Measurements from ENCODE around the gene SLC16A8.

Gene SLC16A8

DNA sequence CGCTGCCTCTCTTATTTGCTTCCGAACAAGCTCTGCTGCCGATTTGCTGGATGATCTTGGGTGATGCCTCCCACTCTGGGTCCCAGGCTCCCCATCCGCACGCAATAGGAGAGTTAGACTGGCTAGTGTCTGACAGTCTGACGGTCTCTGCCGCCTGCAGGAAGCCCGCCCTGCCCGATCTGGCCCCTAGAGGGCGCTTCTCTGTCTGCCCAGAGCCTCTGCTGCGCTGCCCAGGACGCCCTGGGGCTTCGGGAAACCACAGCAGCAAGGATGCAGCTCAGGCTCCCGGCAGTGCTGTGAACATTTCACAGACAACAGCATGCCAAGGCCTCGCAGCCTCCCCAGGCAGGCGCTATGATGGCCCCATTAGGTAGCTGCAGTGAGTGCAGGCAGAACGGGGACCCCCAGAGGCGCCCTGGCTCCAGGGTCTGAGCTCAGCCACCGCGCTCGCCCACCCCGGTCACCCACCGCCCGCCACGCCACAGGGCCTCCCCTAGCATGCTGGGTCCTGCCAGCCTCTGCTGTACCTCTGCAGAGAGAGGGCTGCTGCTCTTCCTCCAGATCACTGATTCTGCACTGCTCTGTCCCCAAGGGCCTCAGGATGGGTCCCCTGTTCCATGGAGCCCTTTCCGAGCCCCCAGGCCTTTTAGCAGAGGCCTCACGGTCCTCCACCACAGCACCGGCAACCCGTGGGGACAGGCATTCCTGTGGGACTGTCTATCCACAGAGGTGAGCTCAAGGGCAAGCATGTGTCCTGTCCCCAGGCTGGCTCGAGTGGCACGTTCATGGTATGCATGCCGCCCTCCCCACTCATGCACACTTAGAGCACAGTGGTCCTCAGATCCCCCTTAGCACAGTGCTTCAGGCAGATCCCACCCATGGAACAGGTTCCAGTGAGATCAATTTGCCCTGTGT, 30.8 kb upstream of the SLC16A8 start:
- peak; percentile 63 for DNase-seq

DNA sequence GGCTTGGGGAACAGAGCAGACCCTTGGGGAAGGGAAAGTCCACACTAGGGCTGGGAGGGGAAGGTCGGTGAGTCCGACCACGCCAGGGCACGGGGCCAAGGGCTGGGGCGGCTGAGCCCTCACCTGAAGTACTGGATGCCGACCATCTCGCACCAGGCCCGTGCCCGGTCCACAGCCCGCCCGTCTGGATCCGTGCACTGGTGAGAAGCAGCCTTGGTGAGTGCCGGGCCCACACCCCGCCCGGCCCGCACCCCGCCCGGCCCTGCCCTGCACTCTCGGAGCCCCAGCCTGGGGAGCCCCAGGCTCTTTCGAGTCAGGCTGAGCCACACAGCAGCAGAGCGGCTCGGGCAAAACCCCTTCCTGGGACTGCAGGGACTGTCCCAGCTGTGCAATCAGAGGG, 28.4 kb upstream of the SLC16A8 start:
- DNase-seq: no peak

DNA sequence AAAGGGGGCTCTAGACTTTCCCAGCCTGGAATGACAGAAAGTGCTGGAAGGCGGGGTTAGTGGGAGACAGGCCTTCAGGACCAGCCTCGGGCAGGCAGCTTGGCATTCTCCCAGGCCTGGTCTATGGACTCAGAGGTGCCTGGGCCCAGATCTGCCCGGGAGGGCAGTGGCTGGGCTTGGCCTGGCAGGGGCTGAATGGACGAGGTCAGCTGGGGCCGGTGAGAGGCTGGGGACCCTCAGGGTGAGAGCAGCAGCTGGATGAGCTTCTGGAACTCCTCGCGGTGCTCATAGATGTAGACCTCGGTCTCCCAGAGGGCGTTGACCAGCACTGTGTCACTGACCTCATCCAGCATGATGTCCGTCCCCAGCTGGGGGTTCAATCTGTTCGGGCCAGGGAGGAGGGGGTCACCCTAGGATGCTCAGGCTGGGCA, 28.0 kb upstream of the SLC16A8 start:
- peak; percentile 9 for DNase-seq

DNA sequence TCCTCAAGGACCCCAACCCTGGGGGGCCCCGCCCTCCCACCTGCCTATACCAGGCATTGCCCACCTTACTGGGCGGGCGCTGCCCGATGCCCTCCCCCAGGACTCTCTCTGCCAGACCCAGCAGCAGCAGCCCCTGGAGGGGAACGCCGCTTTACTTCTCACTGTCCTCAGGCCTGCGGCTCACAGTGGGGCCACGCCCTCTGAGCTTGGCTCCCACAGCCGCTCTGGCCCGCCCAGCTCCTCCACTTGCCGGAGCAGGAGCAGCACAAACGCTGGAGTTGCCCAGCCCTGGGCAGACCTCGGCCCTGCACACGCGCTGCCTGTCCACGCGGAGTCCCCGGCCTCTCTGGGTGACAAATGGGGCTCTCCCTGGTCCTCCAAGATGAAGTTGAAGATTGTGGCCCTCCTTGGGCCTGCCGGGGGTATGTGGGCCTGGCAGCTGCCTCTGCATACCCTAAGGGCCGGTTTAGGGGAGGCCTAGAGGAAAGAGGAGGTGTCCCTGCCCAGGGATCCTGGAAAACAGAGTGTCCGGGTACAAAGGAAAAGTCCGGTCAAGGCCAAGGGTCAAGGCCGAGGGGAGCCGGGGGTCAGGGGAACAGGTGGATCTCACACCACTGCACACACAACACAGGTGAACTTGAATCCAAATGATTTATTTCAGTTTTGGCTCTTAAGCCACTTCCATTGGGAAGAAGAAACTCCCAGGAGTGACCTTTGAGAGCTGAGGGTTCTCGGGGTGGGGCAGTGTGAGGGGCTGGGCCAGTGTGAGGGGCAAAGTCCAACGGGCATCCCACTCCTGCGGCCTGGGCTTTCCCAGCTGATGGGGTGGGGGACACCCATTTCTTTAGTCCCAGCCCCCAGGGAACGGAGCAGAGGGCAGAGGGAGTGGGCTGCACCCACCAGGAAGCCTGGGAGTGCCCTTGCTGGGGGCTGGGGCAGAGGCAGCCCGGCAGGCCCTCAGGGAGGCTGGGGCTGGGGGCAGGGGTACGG, 27.2 kb upstream of the SLC16A8 start:
- peak; percentile 68 for DNase-seq

DNA sequence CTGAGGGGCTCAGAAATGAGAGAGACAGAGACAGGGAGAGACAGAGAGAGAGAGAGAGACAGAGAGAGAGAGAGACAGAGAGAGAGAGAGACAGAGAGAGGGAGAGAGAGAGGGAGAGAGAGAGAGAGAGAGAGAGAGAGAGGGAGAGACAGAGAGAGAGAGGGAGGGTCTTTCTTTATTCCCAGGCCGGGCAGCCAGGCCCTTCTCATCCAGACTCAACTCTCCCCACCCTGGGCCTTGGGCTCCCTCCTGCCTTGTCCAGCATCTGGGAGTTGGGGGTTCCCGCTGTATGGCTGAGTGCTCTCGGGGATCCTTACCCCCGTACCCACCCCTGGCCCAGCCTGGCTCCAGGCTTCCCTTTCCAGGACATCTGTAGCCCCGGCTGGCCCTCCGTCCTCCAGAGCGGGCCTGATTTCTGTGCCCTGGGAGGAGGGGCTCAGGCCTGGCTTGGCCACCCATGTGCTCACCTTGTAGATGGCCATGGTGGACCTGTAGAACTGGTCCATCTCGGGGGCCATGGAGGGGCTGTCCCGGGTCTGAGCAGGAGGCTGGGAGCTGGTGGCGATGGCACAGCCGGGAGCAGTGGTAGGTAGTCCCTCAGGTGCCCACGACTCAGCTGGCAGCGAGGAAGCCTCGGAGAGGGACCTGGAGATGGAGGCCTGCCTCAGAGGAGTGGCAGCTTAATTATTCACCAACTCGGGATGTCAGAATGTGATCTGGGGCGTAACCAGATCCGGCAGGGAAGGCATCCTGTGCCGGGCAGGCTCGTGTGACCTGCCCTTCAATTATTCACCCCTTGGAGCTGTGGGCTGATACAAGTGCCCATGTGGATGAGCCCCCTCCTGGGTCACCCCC, 26.3 kb upstream of the SLC16A8 start, which contains the start of gene BAIAP2L2:
TSS of gene BAIAP2L2 (minus strand) at position 677 of the 855 bp plus-strand sequence. CDS start at position 518, 159 bp downstream.
- peak; percentile 81 for DNase-seq

DNA sequence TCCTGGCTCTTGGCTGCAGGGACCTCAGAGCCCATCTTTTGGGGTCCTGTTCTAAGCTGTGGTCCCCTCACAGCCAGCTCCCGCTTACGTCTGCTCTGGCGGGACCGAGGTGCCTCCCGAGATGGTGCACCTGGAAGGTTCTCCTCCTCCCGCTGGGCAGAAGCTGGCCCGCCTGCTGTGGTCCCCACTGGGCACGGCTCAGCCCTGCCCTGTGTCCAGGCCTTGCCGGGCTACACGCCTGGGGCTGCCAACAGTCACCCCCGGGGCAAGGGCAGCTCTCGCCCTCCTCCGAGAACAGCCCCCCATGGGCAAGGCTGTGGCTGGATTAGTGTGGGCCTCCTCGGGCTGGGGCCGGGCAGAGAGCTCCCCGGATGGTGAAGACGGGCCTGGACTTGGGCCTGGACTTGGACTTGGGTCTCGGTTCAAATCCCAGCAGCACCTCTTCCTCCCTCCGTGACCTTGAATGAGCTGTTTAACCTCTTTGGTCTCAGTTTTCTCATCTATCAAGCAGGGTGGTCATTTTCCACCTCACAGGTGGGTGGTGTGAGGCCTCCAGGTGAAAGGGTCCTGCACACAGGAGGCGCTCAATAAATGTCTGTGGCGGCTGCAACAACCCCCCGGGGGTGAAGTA, 25.5 kb upstream of the SLC16A8 start:
- DNase-seq: peak; percentile 63

DNA sequence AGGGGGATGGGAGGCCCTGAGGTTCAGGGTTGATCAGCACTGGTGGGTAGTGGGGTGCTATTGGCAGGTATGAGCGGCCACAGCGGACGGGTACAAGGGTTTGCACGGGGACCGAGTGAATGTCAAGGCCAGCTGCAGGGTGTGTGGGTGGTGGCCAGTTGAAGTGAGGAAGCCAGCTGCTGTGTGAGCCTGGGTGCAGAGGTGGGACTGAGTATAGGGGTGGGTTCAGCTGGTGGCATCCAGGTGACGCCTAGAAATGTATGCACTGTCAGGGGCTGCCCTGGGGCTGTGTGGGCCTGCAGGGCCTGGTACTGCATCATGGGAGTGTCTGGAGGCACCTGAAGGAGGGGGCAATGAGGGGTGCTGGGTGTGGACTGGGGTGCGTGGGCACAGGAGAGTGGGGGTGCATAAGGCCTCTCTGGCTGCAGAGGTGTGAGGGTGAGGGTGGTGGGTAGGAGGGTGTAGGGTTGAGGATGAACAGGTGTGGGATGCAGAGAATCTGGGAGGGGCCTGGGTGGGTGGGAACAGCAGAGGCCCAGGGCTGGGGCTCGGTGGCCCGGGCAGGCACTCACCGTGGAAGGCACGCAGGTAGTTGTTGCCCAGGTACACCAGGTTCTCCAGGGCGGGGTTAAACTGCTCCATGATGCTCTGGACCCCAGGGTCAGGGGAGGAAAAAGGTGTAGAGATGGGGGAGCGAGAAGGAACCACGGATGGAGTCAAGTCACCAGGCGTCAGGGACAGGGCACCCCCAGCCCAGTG, 24.8 kb upstream of the SLC16A8 start:
- no peak for DNase-seq

DNA sequence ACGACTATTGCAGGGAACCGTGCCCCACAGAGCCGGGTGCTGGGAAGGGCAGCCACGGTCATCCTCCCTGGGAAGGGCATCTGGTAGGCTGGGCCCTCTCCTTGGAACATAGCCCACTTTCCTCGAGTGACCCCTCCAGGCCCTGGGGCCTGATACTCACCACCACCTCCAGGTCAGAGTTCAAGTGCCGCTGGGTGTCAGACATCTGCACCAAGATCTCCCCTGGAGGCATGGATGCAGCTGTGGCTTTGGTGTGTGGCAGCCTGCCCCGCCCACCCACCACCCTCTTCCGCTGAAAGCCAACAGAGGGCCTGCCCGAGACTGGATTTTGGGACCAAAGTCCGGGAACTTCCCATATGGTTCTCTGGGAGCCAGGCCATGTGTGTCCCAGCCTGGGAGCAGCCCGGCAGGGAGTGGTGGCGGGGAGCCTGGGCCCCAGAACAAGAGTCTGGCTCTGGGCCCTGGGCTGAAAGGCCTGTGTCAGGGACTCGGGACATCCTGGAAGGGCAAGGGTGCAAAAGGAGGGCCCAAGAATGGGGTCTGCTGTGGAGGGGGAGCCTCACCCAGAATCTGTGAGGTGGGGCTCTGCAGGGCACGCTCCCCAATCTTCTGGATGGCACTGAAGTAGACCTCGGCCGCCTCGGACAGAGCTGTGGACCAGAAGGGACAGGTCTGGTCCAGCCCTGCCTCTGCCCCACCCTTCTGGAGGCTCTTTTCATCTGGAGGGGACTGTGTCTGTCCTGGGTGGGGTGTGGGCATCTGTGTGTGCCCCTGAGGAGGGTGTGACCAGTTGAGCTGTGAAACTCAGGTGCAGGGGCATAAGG, 23.9 kb upstream of the SLC16A8 start:
- no peak for DNase-seq

DNA sequence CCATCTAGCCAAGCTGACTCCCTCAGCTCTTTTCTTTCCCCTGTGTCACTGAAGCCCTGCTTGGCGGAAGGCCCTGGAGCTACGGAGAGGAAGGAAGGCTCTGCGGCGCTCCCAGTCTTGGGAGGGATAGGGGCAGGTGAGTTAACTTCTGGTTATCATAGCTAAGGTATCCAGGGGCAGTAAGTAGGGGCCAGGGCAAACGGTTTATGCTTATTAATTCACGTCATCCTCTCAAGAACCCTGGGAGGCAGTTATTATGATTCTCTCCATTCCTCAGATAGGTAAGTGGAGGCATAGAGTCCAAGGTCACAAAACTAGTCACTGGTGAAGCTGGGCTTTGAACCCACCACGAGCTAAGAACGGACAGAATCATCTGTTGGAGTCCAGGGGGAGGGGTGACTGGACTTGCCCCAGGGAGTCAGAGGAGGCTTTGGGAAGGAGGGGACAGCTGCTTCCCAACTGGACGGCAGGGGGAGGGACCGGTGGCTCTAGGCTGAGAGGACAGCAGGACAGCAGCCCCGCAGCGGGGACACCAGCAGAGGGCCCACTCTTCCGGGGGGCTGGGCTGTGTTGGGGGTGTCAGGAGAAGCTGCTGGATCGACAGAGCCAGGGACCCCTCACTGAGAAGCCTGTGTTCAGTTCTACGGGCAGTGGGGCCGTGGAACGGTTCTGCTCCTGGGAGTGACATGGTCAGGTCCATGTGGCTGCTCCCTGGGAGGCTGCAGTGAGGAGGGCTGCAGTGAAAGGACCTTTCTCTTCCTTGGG, 23.0 kb upstream of the SLC16A8 start:
- DNase-seq: no peak

DNA sequence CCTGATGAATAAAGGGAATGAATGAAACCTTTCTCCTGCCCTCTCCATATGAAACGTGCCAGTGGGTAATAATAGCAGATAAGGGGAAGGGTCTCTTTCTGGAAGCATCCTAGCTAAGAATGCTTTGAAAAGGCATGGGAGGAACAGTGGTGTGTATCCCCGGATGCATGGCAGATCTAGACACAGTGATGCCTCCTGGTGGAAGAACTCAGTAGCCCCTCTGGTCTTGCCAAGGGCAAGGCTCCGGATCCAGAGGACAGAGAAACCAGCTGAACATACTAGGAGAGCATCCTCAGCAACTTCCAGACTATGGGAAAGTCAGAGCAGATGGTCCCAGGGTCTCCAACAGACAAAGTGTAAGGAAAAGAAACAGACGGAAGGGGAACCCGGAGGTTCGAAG, 20.1 kb upstream of the SLC16A8 start:
- no peak for DNase-seq

DNA sequence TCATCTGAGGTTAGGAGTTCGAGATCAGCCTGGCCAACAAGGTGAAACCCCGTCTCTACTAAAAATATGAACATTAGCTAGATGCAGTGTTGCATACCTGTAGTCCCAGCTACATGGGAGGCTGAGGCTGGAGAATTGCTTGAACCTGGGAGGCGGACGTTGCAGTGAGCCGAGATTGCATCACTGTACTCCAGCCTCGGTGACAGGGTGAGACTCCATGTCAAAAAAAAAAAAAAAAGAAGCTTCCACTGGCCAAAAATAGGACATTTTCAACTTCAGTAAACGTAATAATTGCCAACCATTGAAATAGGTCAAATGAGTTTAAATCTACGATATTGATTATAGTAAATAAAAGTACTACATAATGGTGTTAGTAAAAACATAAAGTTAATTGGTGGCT, 19.7 kb upstream of the SLC16A8 start:
- no peak for DNase-seq

DNA sequence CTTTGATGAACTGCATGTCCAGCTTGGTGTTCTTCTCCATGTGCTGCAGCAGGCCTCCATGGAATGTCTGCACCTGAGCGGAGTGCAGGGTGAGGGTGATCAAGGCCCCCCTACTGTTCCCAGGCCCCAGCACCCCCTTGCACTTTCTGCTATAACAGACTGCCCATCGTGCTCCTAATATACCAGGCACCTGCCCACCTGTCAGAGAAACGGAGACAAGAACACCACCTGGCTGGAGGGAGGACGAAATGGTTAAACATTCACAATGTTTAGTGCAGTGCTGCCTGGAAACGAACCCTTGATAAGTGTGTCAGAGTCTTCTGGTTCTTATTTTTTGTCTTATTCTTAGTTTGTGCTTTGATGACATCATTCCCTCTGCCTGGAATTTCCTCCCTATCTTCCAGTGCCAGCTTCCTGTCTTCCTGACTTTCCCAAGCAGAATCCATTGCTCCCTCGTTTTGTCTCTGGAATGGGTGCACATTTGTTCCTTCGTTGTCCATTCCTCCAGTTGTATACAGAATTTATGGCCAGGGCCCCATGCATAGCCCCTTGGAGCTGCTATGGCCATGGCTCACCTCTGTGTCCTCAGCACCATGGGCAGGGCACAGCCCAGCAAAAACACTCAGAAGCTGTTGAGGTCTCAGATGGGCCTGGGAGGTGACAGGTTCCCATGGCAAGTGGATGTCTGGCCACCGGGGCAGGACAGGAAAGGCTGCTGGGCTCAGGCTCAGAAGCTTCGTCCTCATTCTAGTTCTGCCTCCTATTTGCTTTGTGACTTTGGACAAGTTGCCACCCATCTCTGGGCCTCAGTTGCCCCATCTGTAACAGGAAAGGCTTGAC, 14.6 kb upstream of the SLC16A8 start:
- no peak for DNase-seq

DNA sequence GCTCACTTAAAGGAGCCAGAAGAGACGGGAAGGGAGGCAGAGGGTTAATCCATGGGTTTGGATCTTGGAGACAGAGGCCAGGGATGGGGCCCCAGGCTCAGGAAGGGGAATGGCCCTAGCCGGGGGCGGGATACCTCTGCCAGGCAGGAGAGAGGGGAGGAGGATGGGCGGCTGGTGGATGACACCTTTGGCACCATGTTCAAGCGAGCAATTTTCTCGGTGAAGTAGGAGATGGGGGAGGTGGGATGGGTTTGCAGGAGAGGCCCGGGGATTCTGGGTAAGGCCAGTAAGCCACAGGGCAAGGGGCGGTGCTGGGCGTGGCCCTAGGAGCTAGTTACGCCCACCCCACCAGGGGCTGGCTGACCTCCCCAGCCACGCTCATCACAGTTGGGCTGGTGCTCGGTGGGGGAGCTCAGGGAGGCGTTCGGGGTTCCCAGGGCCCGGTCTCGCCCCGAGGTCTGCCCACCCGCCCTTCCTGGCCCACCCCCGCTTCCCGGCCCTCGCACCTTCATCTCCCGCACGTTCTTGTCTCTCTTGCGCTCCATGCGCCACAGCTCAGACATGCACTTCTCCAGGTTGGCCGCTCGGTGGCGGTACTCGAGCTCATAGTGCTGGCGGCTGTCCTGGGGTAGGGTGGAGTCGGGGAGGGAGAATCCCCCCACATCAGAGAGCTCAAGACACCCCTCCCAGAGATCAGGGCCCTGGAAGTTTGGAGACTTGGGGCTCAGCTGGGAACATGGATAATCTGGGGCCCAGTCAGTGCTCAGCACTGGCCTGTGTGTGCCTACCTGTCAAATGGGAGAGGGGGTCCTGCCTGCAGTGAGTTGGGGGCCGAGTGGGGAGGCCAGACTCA, 13.8 kb upstream of the SLC16A8 start:
- DNase-seq: no peak

DNA sequence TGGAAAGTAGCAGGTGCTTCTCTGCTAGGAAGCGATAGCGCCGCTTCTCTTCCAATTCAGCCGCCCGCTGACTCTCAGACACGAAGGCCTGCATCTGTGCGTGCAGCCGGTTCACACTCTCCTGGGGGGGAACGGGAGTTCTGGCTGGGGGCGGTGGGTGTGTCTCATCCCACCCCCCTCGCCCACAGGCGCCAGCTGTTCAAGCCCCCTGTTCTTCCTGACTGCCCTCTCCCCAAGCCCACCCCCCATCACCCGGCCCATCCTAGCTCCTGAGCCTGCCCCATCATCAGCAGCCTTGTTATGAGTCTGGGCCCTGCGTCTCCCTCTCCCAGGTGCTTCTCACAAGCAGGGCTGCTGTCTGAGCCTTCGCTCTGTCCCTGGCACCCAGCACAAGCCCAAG, 13.1 kb upstream of the SLC16A8 start:
- DNase-seq: no peak

DNA sequence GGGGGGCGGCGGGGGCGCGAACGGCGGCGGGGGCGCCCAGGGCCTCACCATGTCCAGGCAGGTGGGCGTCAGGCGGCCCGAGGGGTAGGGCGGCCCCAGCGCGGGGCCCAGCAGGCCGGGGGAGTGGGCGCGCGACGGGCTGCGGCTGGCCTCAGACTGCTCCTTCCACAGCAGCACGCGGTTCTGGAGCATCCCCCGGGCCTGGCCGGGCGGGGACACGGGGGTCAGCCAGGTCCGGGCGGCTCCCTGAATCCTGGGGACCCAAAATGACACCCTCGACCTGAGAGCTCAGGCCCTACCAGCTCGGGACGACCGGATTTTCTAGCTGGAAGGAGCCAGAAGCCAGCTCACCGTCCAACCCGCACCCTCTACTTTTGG, 5.5 kb upstream of the SLC16A8 start:
- DNase-seq: peak; percentile 41

DNA sequence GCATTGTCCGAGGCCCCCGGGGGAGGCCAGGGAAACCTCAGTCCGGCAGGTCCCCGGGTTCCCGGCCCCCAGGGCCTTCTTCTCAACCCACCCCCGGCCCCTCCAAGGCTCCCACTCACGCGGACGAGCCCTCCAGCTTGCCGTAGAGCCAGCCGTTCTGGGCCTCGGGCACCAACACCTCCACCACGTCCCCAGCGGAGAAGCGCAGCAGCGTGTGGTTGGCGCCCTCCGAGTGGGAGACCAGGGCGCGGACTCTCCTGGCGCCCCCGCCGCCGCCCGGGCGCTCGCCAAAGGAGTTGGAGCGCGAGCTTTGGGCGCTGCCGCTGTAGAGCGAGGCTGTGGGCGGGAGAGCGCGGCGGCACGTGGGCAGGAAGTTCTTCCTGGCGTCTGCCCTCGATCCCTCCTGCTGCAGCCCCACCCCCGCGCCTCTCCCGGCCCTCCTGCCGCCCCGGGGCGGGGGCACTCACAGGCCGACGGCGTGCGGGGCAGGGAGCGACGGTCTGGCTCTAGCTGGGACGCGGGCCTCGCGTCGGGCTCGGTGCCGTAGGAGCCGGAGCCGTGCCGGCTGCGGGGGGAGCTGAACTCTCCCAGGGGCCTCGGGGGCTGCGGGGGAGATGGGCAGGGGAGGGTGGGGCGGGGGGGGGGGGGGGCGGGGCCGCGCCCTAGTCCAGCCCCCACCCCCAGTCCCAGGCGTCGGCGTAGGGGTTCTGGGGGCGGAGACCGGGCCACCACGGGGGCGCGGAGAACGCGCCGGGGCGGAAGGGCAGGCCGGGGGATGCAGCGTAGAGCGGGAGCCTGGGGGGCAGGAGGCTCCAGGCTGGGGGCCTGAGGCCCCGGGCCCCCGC, 4.9 kb upstream of the SLC16A8 start:
- DNase-seq: no peak

Data from right kidney (tissue), 1 donor.